MM.1S (cell line): ENCODE measurements around the gene RNASE13.

Experiments used
- DNase-seq: peaks from one replicate; pipeline ENCODE4 v3.0.0-alpha.2; 2015
- H2AFZ ChIP-seq: fragments of 300-600 bp; sonication (generic); 2 replicates; pipeline ENCODE4 v1.6.0; 2016; ENCODE audit warnings: antibody characterized with exemption, low read length
- H3F3A ChIP-seq: fragments of 300-600 bp; sonication (generic); 2 replicates; pipeline ENCODE4 v1.6.1; 2016; ENCODE audit warnings: mild to moderate bottlenecking, antibody characterized with exemption, low read length, moderate library complexity, mixed read lengths; ENCODE audit not compliant: insufficient read depth
- H3K27ac ChIP-seq: fragments of 300-600 bp; sonication (generic); 2 replicates; pipeline ENCODE4 v1.5.1; 2016; ENCODE audit warnings: mild to moderate bottlenecking, low read length
- H3K27me3 ChIP-seq: fragments of 300-600 bp; sonication (generic); replicated peaks from 2 replicates; pipeline ENCODE4 v1.6.0; 2016; ENCODE audit warnings: low read length; ENCODE audit not compliant: insufficient read depth
- H3K36me3 ChIP-seq: fragments of 300-600 bp; sonication (generic); replicated peaks from 2 replicates; pipeline ENCODE4 v1.6.1; 2016; ENCODE audit warnings: mild to moderate bottlenecking, low read length, mixed read lengths; ENCODE audit not compliant: insufficient read depth
- H3K4me1 ChIP-seq: fragments of 300-600 bp; sonication (generic); 2 replicates; pipeline ENCODE4 v1.6.1; 2016; ENCODE audit warnings: low read length, mixed read lengths
- H3K4me2 ChIP-seq: fragments of 300-600 bp; sonication (generic); 2 replicates; pipeline ENCODE4 v1.6.0; 2016; ENCODE audit warnings: low read depth, low read length
- H3K4me3 ChIP-seq: fragments of 300-600 bp; sonication (generic); 2 replicates; pipeline ENCODE4 v1.5.1; 2016; ENCODE audit warnings: low read length, mixed read lengths
- H3K79me2 ChIP-seq: fragments of 300-600 bp; sonication (generic); 2 replicates; pipeline ENCODE4 v1.6.1; 2016; ENCODE audit warnings: mixed run types, low read length, mixed read lengths
- H3K9ac ChIP-seq: fragments of 300-600 bp; sonication (generic); 2 replicates; pipeline ENCODE4 v1.6.1; 2016; ENCODE audit warnings: low read length, mixed read lengths
- H3K9me2 ChIP-seq: fragments of 300-600 bp; sonication (generic); replicated peaks from 2 replicates; pipeline ENCODE4 v1.6.1; 2016; ENCODE audit warnings: mild to moderate bottlenecking, low read length, mixed read lengths; ENCODE audit not compliant: insufficient read depth
- H3K9me3 ChIP-seq: fragments of 300-600 bp; sonication (generic); replicated peaks from 2 replicates; pipeline ENCODE4 v1.6.1; 2016; ENCODE audit warnings: mild to moderate bottlenecking, low read length, mixed read lengths; ENCODE audit not compliant: insufficient read depth
- H4K20me1 ChIP-seq: fragments of 300-600 bp; sonication (generic); 2 replicates; pipeline ENCODE4 v1.6.1; 2016; ENCODE audit warnings: mild to moderate bottlenecking, low read length, moderate library complexity, mixed read lengths; ENCODE audit not compliant: insufficient read depth
- CTCF ChIP-seq: fragments of 300-600 bp; sonication (generic); IDR thresholded peaks from 2 replicates; pipeline ENCODE4 v1.5.1; 2016; ENCODE audit warnings: antibody characterized with exemption, low read length, mixed read lengths
- EZH2 ChIP-seq: fragments of 300-600 bp; sonication (generic); optimal IDR thresholded peaks from 2 replicates; pipeline ENCODE3; 2017; ENCODE audit warnings: low read depth, mild to moderate bottlenecking, antibody characterized with exemption, low read length, mixed read lengths
- EZH2phosphoT487 ChIP-seq: fragments of 300-600 bp; sonication (generic); IDR thresholded peaks from 2 replicates; pipeline ENCODE4 v1.6.1; 2018; ENCODE audit warnings: antibody characterized with exemption, low read length

Gene RNASE13

GRCh38 chr14:21023817-21024584, 10.6 kb downstream of the RNASE13 start:
- H3K9ac ChIP-seq, result peak overlapping the region; percentile 34; the same call in 1 of the 2 replicates
- no peaks in the 10 kb centered on the region for H4K20me1 ChIP-seq
- no peak overlapping the region for H3K27ac ChIP-seq
- H3K79me2 ChIP-seq, result no peaks in the 10 kb centered on the region
- DNase-seq, result no peak
- H3K4me2 ChIP-seq, result peak overlapping the region; percentile 79
- TF ChIP-seq CTCF (no peak), EZH2phosphoT487 (no peak), EZH2 (no peak)
- no peaks in the 10 kb centered on the region for H3K36me3 ChIP-seq
- peak overlapping the region; percentile 63 for H3K4me3 ChIP-seq
- peak overlapping the region; percentile 67; the same call in 1 of the 2 replicates for H2AFZ ChIP-seq
- H3K9me3 ChIP-seq, result no peaks in the 10 kb centered on the region
- no peaks in the 10 kb centered on the region for H3F3A ChIP-seq
- no peaks in the 10 kb centered on the region for H3K9me2 ChIP-seq
- H3K27me3 ChIP-seq, result no peaks in the 10 kb centered on the region
- H3K4me1 ChIP-seq, result no peaks in the 10 kb centered on the region

DNA sequence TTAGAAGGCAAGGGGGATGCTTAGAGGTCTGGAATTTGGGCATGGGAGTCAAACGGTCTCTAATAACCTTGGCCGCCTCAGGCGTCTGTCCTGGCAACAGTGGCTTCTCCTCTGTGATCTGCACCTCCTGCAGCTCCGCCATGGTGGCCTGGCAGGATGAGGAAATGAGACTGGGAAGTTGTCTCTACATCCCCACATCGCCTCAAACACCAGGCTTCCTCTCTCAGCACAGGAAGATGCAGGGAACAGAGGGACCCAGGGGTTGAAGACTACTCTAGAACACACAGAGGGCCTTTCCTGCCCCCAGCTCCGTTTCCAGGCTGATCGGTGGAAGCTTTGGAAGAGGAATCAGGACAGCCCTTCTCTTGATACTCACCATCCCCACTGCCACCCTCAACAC, 11.4 kb downstream of the RNASE13 start:
- no peak overlapping the region for H3K9ac ChIP-seq
- H3K9me3 ChIP-seq, result no peaks in the 10 kb centered on the region
- H3F3A ChIP-seq, result no peaks in the 10 kb centered on the region
- H3K9me2 ChIP-seq, result no peaks in the 10 kb centered on the region
- H4K20me1 ChIP-seq, result no peaks in the 10 kb centered on the region
- H3K4me2 ChIP-seq, result no peak overlapping the region
- TF ChIP-seq CTCF (no peak), EZH2phosphoT487 (no peak), EZH2 (no peak)
- H3K4me1 ChIP-seq, result no peaks in the 10 kb centered on the region
- H2AFZ ChIP-seq, result no peak overlapping the region
- no peak overlapping the region for H3K27ac ChIP-seq
- H3K36me3 ChIP-seq, result no peaks in the 10 kb centered on the region
- no peak overlapping the region for H3K4me3 ChIP-seq
- H3K27me3 ChIP-seq, result no peaks in the 10 kb centered on the region
- no peaks in the 10 kb centered on the region for H3K79me2 ChIP-seq
- DNase-seq, result no peak

DNA sequence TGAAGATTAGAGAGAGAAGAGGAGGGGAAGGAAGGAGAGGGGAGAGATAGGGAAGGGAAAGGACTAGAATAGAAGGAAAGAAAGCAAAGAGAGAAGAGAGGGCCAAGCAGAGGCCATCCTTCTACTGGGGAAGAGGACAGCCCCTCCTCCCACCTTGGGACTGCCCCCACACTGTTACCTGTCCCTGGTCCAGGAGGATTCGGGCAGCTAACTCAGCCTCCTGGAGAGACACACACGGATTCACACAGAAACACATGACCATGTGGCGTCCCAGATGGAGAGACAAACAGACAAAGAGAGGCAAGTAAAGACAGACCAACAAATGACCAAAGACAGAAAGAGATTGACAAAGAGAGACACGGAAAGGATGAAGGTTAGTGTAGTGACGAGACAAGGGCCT, 11.9 kb downstream of the RNASE13 start:
- no peaks in the 10 kb centered on the region for H3K36me3 ChIP-seq
- no peaks in the 10 kb centered on the region for H3K9me2 ChIP-seq
- H4K20me1 ChIP-seq, result no peaks in the 10 kb centered on the region
- H2AFZ ChIP-seq, result no peak overlapping the region
- no peak overlapping the region for H3K9ac ChIP-seq
- no peaks in the 10 kb centered on the region for H3F3A ChIP-seq
- no peaks in the 10 kb centered on the region for H3K9me3 ChIP-seq
- H3K4me2 ChIP-seq, result no peak overlapping the region
- H3K4me1 ChIP-seq, result no peaks in the 10 kb centered on the region
- no peak for TF ChIP-seq CTCF
- no peaks in the 10 kb centered on the region for H3K27me3 ChIP-seq
- no peak for DNase-seq
- H3K4me3 ChIP-seq, result no peak overlapping the region
- H3K79me2 ChIP-seq, result no peaks in the 10 kb centered on the region
- H3K27ac ChIP-seq, result no peak overlapping the region
